HEK293 (cell line): ENCODE data around the gene EIF1AX.
A peak's percentile ranks its signal among the peaks of the same experiment; 100 is the strongest.

Experiments
- EGR2 ChIP-seq: fragments of 450-650 bp; formaldehyde crosslinking; IDR thresholded peaks from 2 replicates; pipeline ENCODE4 v1.5.1; 2016; ENCODE audit warnings: low read depth, missing biosample characterization, missing genetic modification characterization
- GLIS1 ChIP-seq: fragments of 450-650 bp; formaldehyde crosslinking; IDR thresholded peaks from 2 replicates; pipeline ENCODE4 v1.5.1; 2016; ENCODE audit warnings: missing biosample characterization, missing genetic modification characterization
- IKZF3 ChIP-seq: fragments of 450-650 bp; IDR thresholded peaks from 2 replicates; pipeline ENCODE4 v1.5.0; 2018; ENCODE audit warnings: missing biosample characterization, mild to moderate bottlenecking, missing genetic modification characterization, moderate library complexity
- PATZ1 ChIP-seq: fragments of 450-650 bp; formaldehyde crosslinking; IDR thresholded peaks from 2 replicates; pipeline ENCODE4 v1.5.1; 2016; ENCODE audit warnings: missing biosample characterization, missing genetic modification characterization
- ZBTB11 ChIP-seq: fragments of 450-650 bp; formaldehyde crosslinking; conservative IDR thresholded peaks from 2 replicates; pipeline ENCODE4 v1.5.1; 2016; ENCODE audit warnings: low read depth, missing biosample characterization, missing genetic modification characterization
- ZBTB20 ChIP-seq: fragments of 450-650 bp; formaldehyde crosslinking; IDR thresholded peaks from 2 replicates; pipeline ENCODE4 v1.5.1; 2016; ENCODE audit warnings: missing biosample characterization, missing genetic modification characterization
- ZNF211 ChIP-seq: fragments of 450-650 bp; formaldehyde crosslinking; IDR thresholded peaks from 2 replicates; pipeline ENCODE4 v1.5.1; 2016; ENCODE audit warnings: low read depth, missing biosample characterization, missing genetic modification characterization
- ZNF404 ChIP-seq: fragments of 450-650 bp; formaldehyde crosslinking; IDR thresholded peaks from 2 replicates; pipeline ENCODE4 v1.5.1; 2017; ENCODE audit warnings: missing biosample characterization, missing genetic modification characterization
- ZNF426 ChIP-seq: fragments of 450-650 bp; formaldehyde crosslinking; IDR thresholded peaks from 2 replicates; pipeline ENCODE4 v1.5.1; 2017; ENCODE audit warnings: missing biosample characterization, missing genetic modification characterization, mild to moderate bottlenecking, inconsistent platforms, moderate library complexity
- ZNF560 ChIP-seq: fragments of 450-650 bp; formaldehyde crosslinking; IDR thresholded peaks from 2 replicates; pipeline ENCODE4 v1.5.1; 2017; ENCODE audit warnings: missing biosample characterization, missing genetic modification characterization, borderline replicate concordance
- ZNF658 ChIP-seq: fragments of 450-650 bp; formaldehyde crosslinking; IDR thresholded peaks from 2 replicates; pipeline ENCODE4; 2016; ENCODE audit warnings: missing biosample characterization, missing genetic modification characterization
- ZNF768 ChIP-seq: fragments of 450-650 bp; formaldehyde crosslinking; IDR thresholded peaks from 2 replicates; pipeline ENCODE4 v1.5.1; 2018; ENCODE audit warnings: missing biosample characterization, mild to moderate bottlenecking, missing genetic modification characterization
- ZSCAN30 ChIP-seq: fragments of 450-650 bp; IDR thresholded peaks from 2 replicates; pipeline ENCODE4 v1.5.1; 2018; ENCODE audit warnings: missing biosample characterization, mild to moderate bottlenecking, missing genetic modification characterization, moderate library complexity
- TF ChIP-seq, protein P1 (sequence below): fragments of 450-650 bp; formaldehyde crosslinking; IDR thresholded peaks from 2 replicates; pipeline ENCODE4 v1.5.1; 2016; ENCODE audit warnings: missing biosample characterization, missing genetic modification characterization
- TF ChIP-seq, protein P2 (sequence below): fragments of 450-650 bp; formaldehyde crosslinking; IDR thresholded peaks from 2 replicates; pipeline ENCODE4 v1.5.1; 2017; ENCODE audit warnings: missing biosample characterization, missing genetic modification characterization
- TF ChIP-seq, protein P3 (sequence below): fragments of 450-650 bp; formaldehyde crosslinking; IDR thresholded peaks from 2 replicates; pipeline ENCODE4 v1.5.1; 2016; ENCODE audit warnings: missing biosample characterization, missing genetic modification characterization

The EIF1AX gene

GRCh38 chrX:20141281-20142220 lies at the start of gene EIF1AX (continued):
- TF ChIP-seq ZNF211 (tag by site-specific recombination) (no peak), GLIS1 (tag by site-specific recombination) (peak; percentile 78), ZNF768 (tag by site-specific recombination) (no peak), ZBTB20 (tag by site-specific recombination) (0 out of 2 replicates have a peak, but pooled peaks have one; percentile 29), ZNF658 (tag by site-specific recombination) (no peak), ZBTB11 (tag by site-specific recombination) (peak; percentile 36), ZNF404 (tag by site-specific recombination) (no peak), ZNF560 (tag by site-specific recombination) (no peak), EGR2 (no peak), IKZF3 (no peak), ZSCAN30 (no peak), PATZ1 (peak; percentile 43; the same call in 1 of the 2 replicates), ZNF426 (no peak)
- TF ChIP-seq, protein P1, sequence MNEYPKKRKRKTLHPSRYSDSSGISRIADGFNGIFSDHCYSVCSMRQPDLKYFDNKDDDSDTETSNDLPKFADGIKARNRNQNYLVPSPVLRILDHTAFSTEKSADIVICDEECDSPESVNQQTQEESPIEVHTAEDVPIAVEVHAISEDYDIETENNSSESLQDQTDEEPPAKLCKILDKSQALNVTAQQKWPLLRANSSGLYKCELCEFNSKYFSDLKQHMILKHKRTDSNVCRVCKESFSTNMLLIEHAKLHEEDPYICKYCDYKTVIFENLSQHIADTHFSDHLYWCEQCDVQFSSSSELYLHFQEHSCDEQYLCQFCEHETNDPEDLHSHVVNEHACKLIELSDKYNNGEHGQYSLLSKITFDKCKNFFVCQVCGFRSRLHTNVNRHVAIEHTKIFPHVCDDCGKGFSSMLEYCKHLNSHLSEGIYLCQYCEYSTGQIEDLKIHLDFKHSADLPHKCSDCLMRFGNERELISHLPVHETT (tag by site-specific recombination), result peak; percentile 36; the same call in 1 of the 2 replicates
- TF ChIP-seq, protein P2, sequence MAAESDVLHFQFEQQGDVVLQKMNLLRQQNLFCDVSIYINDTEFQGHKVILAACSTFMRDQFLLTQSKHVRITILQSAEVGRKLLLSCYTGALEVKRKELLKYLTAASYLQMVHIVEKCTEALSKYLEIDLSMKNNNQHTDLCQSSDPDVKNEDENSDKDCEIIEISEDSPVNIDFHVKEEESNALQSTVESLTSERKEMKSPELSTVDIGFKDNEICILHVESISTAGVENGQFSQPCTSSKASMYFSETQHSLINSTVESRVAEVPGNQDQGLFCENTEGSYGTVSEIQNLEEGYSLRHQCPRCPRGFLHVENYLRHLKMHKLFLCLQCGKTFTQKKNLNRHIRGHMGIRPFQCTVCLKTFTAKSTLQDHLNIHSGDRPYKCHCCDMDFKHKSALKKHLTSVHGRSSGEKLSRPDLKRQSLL (tag by site-specific recombination), result no peak
- TF ChIP-seq, protein P3, sequence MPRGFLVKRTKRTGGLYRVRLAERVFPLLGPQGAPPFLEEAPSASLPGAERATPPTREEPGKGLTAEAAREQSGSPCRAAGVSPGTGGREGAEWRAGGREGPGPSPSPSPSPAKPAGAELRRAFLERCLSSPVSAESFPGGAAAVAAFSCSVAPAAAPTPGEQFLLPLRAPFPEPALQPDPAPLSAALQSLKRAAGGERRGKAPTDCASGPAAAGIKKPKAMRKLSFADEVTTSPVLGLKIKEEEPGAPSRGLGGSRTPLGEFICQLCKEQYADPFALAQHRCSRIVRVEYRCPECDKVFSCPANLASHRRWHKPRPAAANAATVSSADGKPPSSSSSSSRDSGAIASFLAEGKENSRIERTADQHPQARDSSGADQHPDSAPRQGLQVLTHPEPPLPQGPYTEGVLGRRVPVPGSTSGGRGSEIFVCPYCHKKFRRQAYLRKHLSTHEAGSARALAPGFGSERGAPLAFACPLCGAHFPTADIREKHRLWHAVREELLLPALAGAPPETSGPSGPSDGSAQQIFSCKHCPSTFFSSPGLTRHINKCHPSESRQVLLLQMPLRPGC (tag by site-specific recombination), result peak; percentile 50; the same call in 1 of the 2 replicates
